Astrocyte (in vitro differentiated cells and primary cell): ENCODE data around the gene DCAF8L1. TPM values are rescaled to one million over a fixed set of nuclear protein-coding genes. Genes with fewer than 3 reads are reported as not detected.
"Not testable (repeated sequence)": the region's sequence is repeated elsewhere in the genome, so short reads cannot be mapped to it uniquely, and the experiment has no call there.

Experiments used
- DNase-seq: peaks from one replicate; pipeline ENCODE4 v3.0.0-alpha.2; 2010; ENCODE audit warnings: low read depth
- FAIRE-seq: peaks from 2 replicates; lab custom pipeline; 2011; peaks lifted over from hg19 to GRCh38; lab: Jason Lieb, UNC
- H2AFZ ChIP-seq: 2 replicates; pipeline ENCODE4 v1.6.0; 2012; ENCODE audit warnings: low read depth, low read length, inconsistent platforms
- H3K27ac ChIP-seq: 2 replicates; pipeline ENCODE4 v1.5.1; 2011; ENCODE audit warnings: low read depth, low read length, inconsistent platforms
- H3K27me3 ChIP-seq: 2 replicates; pipeline ENCODE4 v1.6.0; 2011; ENCODE audit warnings: low read length, inconsistent platforms; ENCODE audit not compliant: insufficient read depth
- H3K36me3 ChIP-seq: 2 replicates; pipeline ENCODE4 v1.5.1; 2011; ENCODE audit warnings: low read length, inconsistent platforms; ENCODE audit not compliant: insufficient read depth
- H3K4me1 ChIP-seq: 2 replicates; pipeline ENCODE4 v1.5.1; 2011; ENCODE audit warnings: low read length, inconsistent platforms; ENCODE audit not compliant: insufficient read depth
- H3K4me2 ChIP-seq: 2 replicates; pipeline ENCODE4 v1.6.0; 2012; ENCODE audit warnings: low read length, inconsistent platforms
- H3K4me3 ChIP-seq: 2 replicates; pipeline ENCODE4 v1.5.1; 2011; ENCODE audit warnings: low read depth, mild to moderate bottlenecking, low read length, inconsistent platforms; ENCODE audit not compliant: insufficient read depth
- H3K79me2 ChIP-seq: 2 replicates; pipeline ENCODE4 v1.6.0; 2012; ENCODE audit warnings: mild to moderate bottlenecking, low read length, inconsistent platforms; ENCODE audit not compliant: insufficient read depth
- H3K9ac ChIP-seq: 2 replicates; pipeline ENCODE4 v1.6.0; 2012; ENCODE audit warnings: mild to moderate bottlenecking, low read length, inconsistent platforms
- H3K9me3 ChIP-seq: 2 replicates; pipeline ENCODE4 v1.5.1; 2012; ENCODE audit warnings: low read depth, mild to moderate bottlenecking, low read length, inconsistent platforms; ENCODE audit not compliant: insufficient read depth
- H4K20me1 ChIP-seq: 2 replicates; pipeline ENCODE4 v1.6.0; 2012; ENCODE audit warnings: low read length, inconsistent platforms; ENCODE audit not compliant: insufficient read depth
- H3K27ac Mint-ChIP-seq: one replicate; pipeline ENCODE4 v1.8.0; 2021; ENCODE audit warnings: mild to moderate bottlenecking, mixed read lengths; ENCODE audit not compliant: unreplicated experiment
- H3K27me3 Mint-ChIP-seq: one replicate; pipeline ENCODE4 v1.8.0; 2021; ENCODE audit warnings: low read depth, mixed read lengths; ENCODE audit not compliant: unreplicated experiment
- H3K36me3 Mint-ChIP-seq: one replicate; pipeline ENCODE4 v1.8.0; 2021; ENCODE audit warnings: low read depth, mixed read lengths; ENCODE audit not compliant: unreplicated experiment
- H3K4me1 Mint-ChIP-seq: one replicate; pipeline ENCODE4 v1.8.0; 2021; ENCODE audit warnings: low read depth, mixed read lengths; ENCODE audit not compliant: unreplicated experiment
- H3K4me3 Mint-ChIP-seq: one replicate; pipeline ENCODE4 v1.8.0; 2021; ENCODE audit warnings: mild to moderate bottlenecking, moderate library complexity, mixed read lengths; ENCODE audit not compliant: unreplicated experiment
- H3K9me3 Mint-ChIP-seq: one replicate; pipeline ENCODE4 v1.8.0; 2021; ENCODE audit warnings: mild to moderate bottlenecking, mixed read lengths; ENCODE audit not compliant: unreplicated experiment
- EZH2 ChIP-seq: IDR thresholded peaks from 2 replicates; pipeline ENCODE4 v1.6.1; 2012; ENCODE audit warnings: mild to moderate bottlenecking, low read length, inconsistent platforms; ENCODE audit not compliant: insufficient read depth
- total RNA-seq: library from RNA; stranded (reverse); gene quantifications from 2 replicates; pipeline ENCODE4 v1.2.1, GENCODE V29; 2021
- TF ChIP-seq, protein P1 (sequence below): IDR thresholded peaks from 2 replicates; pipeline ENCODE4 v1.5.1; 2011; ENCODE audit warnings: low read depth, mild to moderate bottlenecking, inconsistent platforms, low read length, moderate library complexity; ENCODE audit not compliant: insufficient read depth

DCAF8L1 gene
- total RNA-seq, 1 donor from 2014 or later: not detected

- H3K9ac ChIP-seq: no peak overlapping the region
- TF ChIP-seq EZH2: no peak
- TF ChIP-seq, protein P1, sequence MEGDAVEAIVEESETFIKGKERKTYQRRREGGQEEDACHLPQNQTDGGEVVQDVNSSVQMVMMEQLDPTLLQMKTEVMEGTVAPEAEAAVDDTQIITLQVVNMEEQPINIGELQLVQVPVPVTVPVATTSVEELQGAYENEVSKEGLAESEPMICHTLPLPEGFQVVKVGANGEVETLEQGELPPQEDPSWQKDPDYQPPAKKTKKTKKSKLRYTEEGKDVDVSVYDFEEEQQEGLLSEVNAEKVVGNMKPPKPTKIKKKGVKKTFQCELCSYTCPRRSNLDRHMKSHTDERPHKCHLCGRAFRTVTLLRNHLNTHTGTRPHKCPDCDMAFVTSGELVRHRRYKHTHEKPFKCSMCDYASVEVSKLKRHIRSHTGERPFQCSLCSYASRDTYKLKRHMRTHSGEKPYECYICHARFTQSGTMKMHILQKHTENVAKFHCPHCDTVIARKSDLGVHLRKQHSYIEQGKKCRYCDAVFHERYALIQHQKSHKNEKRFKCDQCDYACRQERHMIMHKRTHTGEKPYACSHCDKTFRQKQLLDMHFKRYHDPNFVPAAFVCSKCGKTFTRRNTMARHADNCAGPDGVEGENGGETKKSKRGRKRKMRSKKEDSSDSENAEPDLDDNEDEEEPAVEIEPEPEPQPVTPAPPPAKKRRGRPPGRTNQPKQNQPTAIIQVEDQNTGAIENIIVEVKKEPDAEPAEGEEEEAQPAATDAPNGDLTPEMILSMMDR: no peak
- no peaks in the 10 kb centered on the region for H4K20me1 ChIP-seq
- H3K4me3 ChIP-seq: no peak overlapping the region
- Mint-ChIP-seq H3K4me1 (no peaks in the 10 kb centered on the region), H3K9me3 (no peaks in the 10 kb centered on the region), H3K4me3 (no peak overlapping the region), H3K27me3 (no peaks in the 10 kb centered on the region), H3K36me3 (no peaks in the 10 kb centered on the region), H3K27ac (no peak overlapping the region)
- FAIRE-seq: no peak
- H2AFZ ChIP-seq: no peak overlapping the region
- no peaks in the 10 kb centered on the region for H3K36me3 ChIP-seq
- no peak for DNase-seq
- no peaks in the 10 kb centered on the region for H3K9me3 ChIP-seq
- no peaks in the 10 kb centered on the region for H3K79me2 ChIP-seq
- no peak overlapping the region for H3K4me2 ChIP-seq
- H3K4me1 ChIP-seq: no peaks in the 10 kb centered on the region
- no peaks in the 10 kb centered on the region for H3K27me3 ChIP-seq
- H3K27ac ChIP-seq: no peak overlapping the region
Measured at GRCh38 chrX:27995611-27996010, 14.4 kb upstream of the DCAF8L1 start.

GRCh38 chrX:27987862-27988646 is 6.8 kb upstream of the DCAF8L1 start:
- FAIRE-seq: peak; percentile 86
- Mint-ChIP-seq H3K4me3 (no peak overlapping the region), H3K27ac (no peak overlapping the region), H3K9me3 (no peaks in the 10 kb centered on the region), H3K27me3 (no peaks in the 10 kb centered on the region), H3K36me3 (no peaks in the 10 kb centered on the region), H3K4me1 (no peaks in the 10 kb centered on the region)
- Histone ChIP-seq H3K79me2 (no peaks in the 10 kb centered on the region), H3K36me3 (no peaks in the 10 kb centered on the region), H3K9me3 (no peaks in the 10 kb centered on the region), H3K4me3 (no peak overlapping the region), H3K4me1 (no peaks in the 10 kb centered on the region), H3K4me2 (no peak overlapping the region), H3K9ac (no peak overlapping the region), H3K27me3 (no peaks in the 10 kb centered on the region), H2AFZ (no peak overlapping the region), H4K20me1 (no peaks in the 10 kb centered on the region), H3K27ac (no peak overlapping the region)
- TF ChIP-seq EZH2: no peak
- TF ChIP-seq, protein P1: no peak
- DNase-seq: no peak

GRCh38 chrX:27976934-27977333 is 4.3 kb downstream of the DCAF8L1 start:
- H3K27ac Mint-ChIP-seq, H4K20me1 ChIP-seq, H3K36me3 Mint-ChIP-seq, H3K27me3 Mint-ChIP-seq, H3K27me3 ChIP-seq, H3K27ac ChIP-seq, H2AFZ ChIP-seq, H3K79me2 ChIP-seq, H3K4me2 ChIP-seq, H3K4me1 ChIP-seq, DNase-seq, H3K9me3 Mint-ChIP-seq, H3K4me3 ChIP-seq, H3K4me3 Mint-ChIP-seq, H3K9ac ChIP-seq, H3K9me3 ChIP-seq, H3K36me3 ChIP-seq, H3K4me1 Mint-ChIP-seq: not testable (repeated sequence)
- peak; percentile 26 for FAIRE-seq
